OCI-LY1 (cell line): ENCODE measurements around the gene CTSE.

Experiments used
- H2AFZ ChIP-seq: fragments of 200-600 bp; sonication (generic), shearing (Covaris generic); 2 replicates; pipeline ENCODE4 v1.6.0; 2014; ENCODE audit warnings: antibody characterized with exemption, mild to moderate bottlenecking, low read length
- H3F3A ChIP-seq: fragments of 200-600 bp; sonication (generic), shearing (Covaris generic); 2 replicates; pipeline ENCODE4 v1.6.0; 2014; ENCODE audit warnings: mild to moderate bottlenecking, antibody characterized with exemption, low read length, moderate library complexity; ENCODE audit not compliant: insufficient read depth
- H3K27ac ChIP-seq: fragments of 200-600 bp; sonication (generic); 2 replicates; pipeline ENCODE4 v1.5.1; 2014; ENCODE audit warnings: low read length, mixed run types, mild to moderate bottlenecking, low read depth; ENCODE audit not compliant: poor library complexity, severe bottlenecking
- H3K27me3 ChIP-seq: fragments of 200-600 bp; sonication (generic); 2 replicates; pipeline ENCODE4 v1.6.0; 2014; ENCODE audit warnings: antibody characterized with exemption, mild to moderate bottlenecking, low read length, moderate library complexity; ENCODE audit not compliant: insufficient read depth
- H3K36me3 ChIP-seq: fragments of 200-600 bp; sonication (generic); 2 replicates; pipeline ENCODE4 v1.6.1; 2014; ENCODE audit warnings: mild to moderate bottlenecking, antibody characterized with exemption, low read length, moderate library complexity, mixed read lengths; ENCODE audit not compliant: insufficient read depth
- H3K4me1 ChIP-seq: fragments of 200-600 bp; sonication (generic); 2 replicates; pipeline ENCODE4 v1.5.1; 2014; ENCODE audit warnings: mild to moderate bottlenecking, low read length, moderate library complexity; ENCODE audit not compliant: insufficient read depth, severe bottlenecking
- H3K4me2 ChIP-seq: fragments of 200-600 bp; sonication (generic), shearing (Covaris generic); 2 replicates; pipeline ENCODE4 v1.6.1; 2014; ENCODE audit warnings: low read length
- H3K4me3 ChIP-seq: fragments of 200-600 bp; sonication (generic); 2 replicates; pipeline ENCODE4 v1.5.1; 2014; ENCODE audit warnings: low read length, low read depth, mild to moderate bottlenecking, mixed read lengths; ENCODE audit not compliant: poor library complexity, severe bottlenecking
- H3K79me2 ChIP-seq: fragments of 200-600 bp; shearing (Covaris generic); 2 replicates; pipeline ENCODE4 v1.6.1; 2016; ENCODE audit warnings: mixed run types, low read length, mixed read lengths; ENCODE audit not compliant: insufficient read depth
- H3K9ac ChIP-seq: fragments of 200-600 bp; sonication (generic), shearing (Covaris generic); 2 replicates; pipeline ENCODE4 v1.6.1; 2014; ENCODE audit warnings: mild to moderate bottlenecking, low read length, mixed read lengths
- H3K9me2 ChIP-seq: fragments of 200-600 bp; sonication (generic), shearing (Covaris generic); 2 replicates; pipeline ENCODE4 v1.6.1; 2014; ENCODE audit warnings: low read depth, mild to moderate bottlenecking, low read length, mixed read lengths
- H3K9me3 ChIP-seq: fragments of 200-600 bp; shearing (Covaris generic); 2 replicates; pipeline ENCODE4 v1.6.1; 2014; ENCODE audit warnings: low read length, mixed read lengths
- H4K20me1 ChIP-seq: fragments of 200-600 bp; sonication (generic), shearing (Covaris generic); 2 replicates; pipeline ENCODE4 v1.6.0; 2016; ENCODE audit warnings: mild to moderate bottlenecking, low read length; ENCODE audit not compliant: insufficient read depth
- CTCF ChIP-seq: fragments of 200-600 bp; sonication (generic), shearing (Covaris generic); IDR thresholded peaks from 2 replicates; pipeline ENCODE4 v1.5.1; 2017; ENCODE audit warnings: mild to moderate bottlenecking, antibody characterized with exemption, low read length, moderate library complexity, mixed read lengths
- EZH2 ChIP-seq: fragments of 200-600 bp; sonication (generic), shearing (Covaris generic); IDR thresholded peaks from 2 replicates; pipeline ENCODE4 v1.8.0; 2017; ENCODE audit warnings: borderline replicate concordance, mixed run types, mild to moderate bottlenecking, antibody characterized with exemption, low read length, moderate library complexity, mixed read lengths

The CTSE gene

GRCh38 chr1:206006946-206007345, 16.7 kb downstream of the CTSE start:
- Histone ChIP-seq H3K4me2 (no peak overlapping the region), H3K4me3 (no peak overlapping the region), H2AFZ (no peak overlapping the region), H3K9me2 (no peaks in the 10 kb centered on the region), H4K20me1 (no peaks in the 10 kb centered on the region), H3K27ac (no peak overlapping the region), H3K9ac (no peak overlapping the region), H3F3A (no peaks in the 10 kb centered on the region), H3K4me1 (peaks cover 3% of the 10 kb centered on the region), H3K79me2 (no peaks in the 10 kb centered on the region), H3K27me3 (no peaks in the 10 kb centered on the region; the same call in 1 of the 2 replicates), H3K9me3 (no peaks in the 10 kb centered on the region), H3K36me3 (no peaks in the 10 kb centered on the region)
- TF ChIP-seq EZH2 (no peak), CTCF (no peak)

GRCh38 chr1:206005778-206006180, 17.9 kb downstream of the CTSE start:
- no peak for TF ChIP-seq CTCF
- TF ChIP-seq EZH2: no peak
- H3K9me2 ChIP-seq: no peaks in the 10 kb centered on the region
- H4K20me1 ChIP-seq: no peaks in the 10 kb centered on the region
- no peaks in the 10 kb centered on the region for H3K4me1 ChIP-seq
- H3K27me3 ChIP-seq: no peaks in the 10 kb centered on the region; the same call in 1 of the 2 replicates
- no peaks in the 10 kb centered on the region for H3K9me3 ChIP-seq
- no peak overlapping the region for H3K4me2 ChIP-seq
- H3F3A ChIP-seq: no peaks in the 10 kb centered on the region
- H3K27ac ChIP-seq: no peak overlapping the region
- H3K36me3 ChIP-seq: no peaks in the 10 kb centered on the region
- no peak overlapping the region for H3K4me3 ChIP-seq
- H3K9ac ChIP-seq: no peak overlapping the region
- H3K79me2 ChIP-seq: no peaks in the 10 kb centered on the region
- H2AFZ ChIP-seq: no peak overlapping the region

- H3K27me3 ChIP-seq: no peaks in the 10 kb centered on the region; the same call in 1 of the 2 replicates
- no peak overlapping the region for H3K27ac ChIP-seq
- H3K4me2 ChIP-seq: no peak overlapping the region
- no peaks in the 10 kb centered on the region for H3K4me1 ChIP-seq
- H3K36me3 ChIP-seq: no peaks in the 10 kb centered on the region
- TF ChIP-seq EZH2: no peak
- TF ChIP-seq CTCF: no peak
- H3K9me2 ChIP-seq: no peaks in the 10 kb centered on the region
- H3K9me3 ChIP-seq: no peaks in the 10 kb centered on the region
- no peak overlapping the region for H3K9ac ChIP-seq
- H3F3A ChIP-seq: no peaks in the 10 kb centered on the region
- no peak overlapping the region for H3K4me3 ChIP-seq
- no peaks in the 10 kb centered on the region for H4K20me1 ChIP-seq
- no peak overlapping the region for H2AFZ ChIP-seq
- no peaks in the 10 kb centered on the region for H3K79me2 ChIP-seq
Observed at GRCh38 chr1:206005234-206005633, 18.5 kb downstream of the CTSE start.
